Occipital lobe (tissue), 2 donors: Measurements from ENCODE around the gene PCNT. TPM values are rescaled to one million over a fixed set of nuclear protein-coding genes. Genes with fewer than 3 reads are reported as not detected.
"Not testable (repeated sequence)": the region's sequence is repeated elsewhere in the genome, so short reads cannot be mapped to it uniquely, and the experiment has no call there.

ENCODE experiments used
- DNase-seq: peaks from one replicate; lab custom pipeline; 2025; lab: John Stamatoyannopoulos, UW
- total RNA-seq: library from RNA; depleted of rRNA; stranded (reverse); fragments of >200 nt; gene quantifications from one replicate; pipeline ENCODE4 v1.2.3, GENCODE V29; 2014

Gene PCNT
- total RNA-seq, 1 donor from 2014 or later: 18.4 TPM

DNA sequence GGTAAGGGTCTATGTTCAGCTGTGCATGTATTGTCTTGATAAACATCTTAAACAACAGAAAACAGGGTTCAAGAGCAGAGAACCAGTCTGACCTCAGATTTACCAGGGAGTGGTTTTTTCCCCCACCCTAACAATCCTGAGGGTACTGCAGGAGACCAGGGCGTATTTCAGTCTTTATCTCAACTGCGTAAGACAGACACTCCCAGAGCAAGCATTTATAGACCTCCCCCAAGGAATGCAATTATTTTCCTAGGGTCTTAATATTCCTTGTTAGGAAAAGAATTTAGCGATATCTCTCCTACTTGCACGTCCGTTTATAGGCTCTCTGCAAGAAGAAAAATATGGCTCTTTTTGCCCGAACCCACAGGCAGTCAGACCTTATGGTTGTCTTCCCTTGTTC lies 124.9 kb downstream of the PCNT start:
- DNase-seq: not testable (repeated sequence)

- DNase-seq: no peak
Measured at GRCh38 chr21:46452710-46453109, 128.8 kb downstream of the PCNT start.

- no peak for DNase-seq
Measured at GRCh38 chr21:46454142-46454541, 130.2 kb downstream of the PCNT start.

GRCh38 chr21:46454634-46455390 lies 130.9 kb downstream of the PCNT start:
- DNase-seq: no peak

GRCh38 chr21:46455575-46456385 lies 131.8 kb downstream of the PCNT start:
- no peak for DNase-seq

- no peak for DNase-seq
Measured at GRCh38 chr21:46456750-46457149, 132.8 kb downstream of the PCNT start.

DNA sequence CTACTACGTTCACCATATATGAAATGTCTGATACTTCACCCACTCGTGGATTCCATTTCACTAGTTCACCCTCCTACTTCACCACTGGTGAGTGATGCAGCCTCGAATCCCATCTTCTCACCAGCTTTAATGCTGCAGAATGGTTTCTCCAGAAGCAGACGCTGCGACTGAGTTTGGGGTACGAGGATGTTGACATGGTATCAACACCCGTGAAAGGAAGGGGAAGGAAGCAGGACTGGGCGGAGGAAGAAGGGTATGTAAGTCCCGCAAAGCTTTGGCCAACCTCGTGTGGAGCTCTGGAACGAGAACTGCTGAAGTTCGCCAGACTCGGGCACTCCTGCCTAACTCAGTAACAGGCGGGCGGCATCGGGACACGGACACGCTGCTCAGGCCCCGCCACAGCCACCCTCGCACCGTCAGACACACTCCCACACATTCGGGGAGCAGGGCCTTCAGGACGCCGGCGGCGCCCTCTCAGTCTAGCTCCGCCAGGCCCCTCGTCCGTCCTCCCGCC lies 133.9 kb downstream of the PCNT start:
- peak; percentile 31 for DNase-seq

DNA sequence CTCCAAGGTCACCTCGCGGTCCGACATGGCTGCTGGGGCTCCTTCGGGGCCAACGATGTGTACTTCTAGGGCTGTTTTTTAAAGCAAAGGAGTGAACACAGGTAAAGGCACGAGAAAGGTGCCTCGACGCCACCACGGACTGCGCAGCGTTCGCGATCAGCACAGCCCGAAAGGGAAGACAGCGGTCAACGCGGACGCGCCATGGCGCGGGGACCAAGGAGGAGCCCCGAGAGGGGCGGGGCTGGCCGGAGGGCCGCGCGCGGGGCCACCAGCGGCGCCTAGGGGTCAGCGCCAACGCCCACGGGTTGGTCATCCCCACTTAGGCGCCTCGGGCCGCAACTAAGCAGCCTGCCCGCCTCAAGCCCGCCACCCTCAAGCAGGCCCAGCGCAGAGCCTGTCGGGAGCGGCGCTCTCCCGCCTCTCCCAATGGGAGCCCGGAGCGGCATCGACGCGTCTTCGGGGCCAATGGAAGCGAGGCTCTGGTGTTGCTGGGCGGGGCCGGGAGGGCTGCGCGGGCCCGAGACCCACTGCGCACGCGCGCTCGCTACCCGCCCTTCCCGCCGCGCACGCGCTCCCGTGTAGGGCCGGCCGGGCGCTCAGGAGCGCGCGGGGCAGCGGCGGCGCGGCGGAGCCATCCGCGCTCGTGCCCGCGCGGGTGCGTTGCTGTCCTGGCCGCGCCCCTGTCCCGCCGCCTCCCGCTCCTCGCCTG lies 134.5 kb downstream of the PCNT start, which contains the start of gene DIP2A:
Gene DIP2A (plus strand): TSS at position 577 of the 709 bp plus-strand sequence. CDS start 241 bp downstream, outside the sequence.
- DNase-seq: peak; percentile 95

GRCh38 chr21:46459024-46459355 lies 135.0 kb downstream of the PCNT start:
- no peak for DNase-seq

GRCh38 chr21:46459356-46460112 lies 135.6 kb downstream of the PCNT start:
- DNase-seq: peak; percentile 12

DNA sequence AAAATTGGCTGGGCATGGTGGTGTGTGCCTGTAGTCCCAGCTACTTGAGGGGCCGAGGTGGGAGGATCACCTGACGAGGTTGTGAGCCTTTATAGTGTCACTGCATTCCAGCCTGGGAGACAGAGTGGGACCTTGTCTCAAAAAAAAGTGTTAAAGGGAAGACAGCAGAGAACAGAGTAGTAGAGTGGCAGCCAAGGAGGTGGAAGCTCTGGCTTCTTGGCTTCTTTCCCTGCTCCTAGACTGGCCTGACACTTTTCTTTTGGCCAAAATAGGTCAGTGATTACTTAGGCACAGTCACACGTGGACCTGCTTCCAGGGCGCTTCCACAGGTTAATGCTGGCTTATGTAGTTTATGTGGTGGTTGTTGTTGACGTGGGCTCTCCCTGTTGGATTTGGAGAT lies 138.0 kb downstream of the PCNT start:
- no peak for DNase-seq

DNA sequence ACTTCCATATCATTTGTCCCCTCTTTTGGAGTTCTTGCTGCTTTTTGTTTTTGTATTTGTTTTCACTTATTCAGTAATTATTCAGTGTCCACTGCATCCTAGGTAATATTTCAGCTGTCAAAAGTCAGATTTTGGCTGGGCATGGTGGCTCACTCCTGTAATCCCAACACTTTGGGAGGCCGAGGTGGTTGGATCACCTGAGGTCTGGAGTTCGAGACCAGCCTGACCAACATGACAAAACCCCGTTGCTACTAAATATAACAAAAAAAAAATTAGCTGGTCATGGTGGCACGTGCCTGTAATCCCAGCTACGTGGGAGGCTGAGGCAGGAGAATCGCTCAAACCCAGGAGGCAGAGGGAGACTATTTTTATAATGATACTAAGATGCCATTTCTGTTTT lies 141.2 kb downstream of the PCNT start:
- not testable (repeated sequence) for DNase-seq

GRCh38 chr21:46465651-46466050 lies 141.7 kb downstream of the PCNT start:
- no peak for DNase-seq

- no peak for DNase-seq
Measured at GRCh38 chr21:46468108-46468774, 144.3 kb downstream of the PCNT start.

- no peak for DNase-seq
Measured at GRCh38 chr21:46469275-46469674, 145.3 kb downstream of the PCNT start.

- no peak for DNase-seq
Measured at GRCh38 chr21:46471514-46471913, 147.6 kb downstream of the PCNT start.

DNA sequence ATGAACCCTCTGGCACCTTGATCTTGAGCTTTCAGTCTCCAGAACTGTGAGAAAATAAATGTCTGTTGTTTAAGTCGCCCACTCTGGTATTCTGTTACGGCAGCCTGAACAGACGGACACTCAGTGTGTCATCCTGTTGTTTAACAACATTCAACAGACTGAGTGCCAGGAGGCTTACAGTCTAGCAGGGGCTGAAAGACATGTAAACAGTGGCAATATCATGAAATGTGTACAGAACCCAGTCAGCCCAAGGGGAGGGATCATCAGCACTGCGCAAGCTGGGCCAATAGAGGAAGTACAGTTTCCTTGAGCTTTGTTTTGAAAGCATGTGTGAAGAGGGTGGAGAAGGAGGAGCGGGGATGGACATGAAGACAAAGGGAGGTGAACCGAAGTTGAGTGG lies 148.3 kb downstream of the PCNT start:
- no peak for DNase-seq

DNA sequence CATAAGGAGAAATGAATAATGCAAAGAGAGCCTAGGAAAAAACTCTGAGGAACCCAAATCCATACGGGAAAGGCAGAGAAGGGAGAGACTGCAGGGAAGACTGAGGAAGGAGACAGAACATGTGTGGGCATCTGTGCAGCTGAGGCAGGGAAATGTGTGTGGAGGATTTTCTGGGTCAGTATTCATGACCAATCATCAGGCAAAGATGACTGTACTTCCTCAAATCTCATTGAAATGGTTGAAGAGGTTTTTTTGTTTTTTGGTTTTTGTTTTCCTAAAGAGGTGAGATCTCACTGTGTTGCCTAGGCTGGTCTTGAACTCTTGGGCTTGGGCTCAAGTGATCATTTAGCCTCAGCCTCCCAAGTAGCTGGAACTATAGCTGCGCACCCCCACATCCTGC lies 150.4 kb downstream of the PCNT start:
- DNase-seq: no peak

DNA sequence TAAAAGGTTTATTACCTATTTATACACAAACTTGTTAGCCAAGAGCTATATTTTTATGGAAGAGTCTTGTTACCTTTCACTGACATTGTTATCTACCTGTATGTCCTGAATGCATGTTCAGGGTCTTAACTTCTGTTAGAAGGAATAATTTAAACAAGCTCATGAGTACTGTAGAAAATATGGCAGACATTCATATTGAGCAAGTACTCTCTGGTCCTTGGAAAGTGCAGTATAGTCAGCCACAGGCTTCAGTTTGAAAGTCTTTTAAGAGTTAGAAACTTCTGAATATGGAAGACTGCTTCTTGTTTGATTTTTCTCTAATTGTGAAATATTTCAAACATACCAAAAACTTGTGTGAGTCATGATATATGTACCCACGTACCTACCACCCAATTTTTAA lies 151.3 kb downstream of the PCNT start:
- no peak for DNase-seq

GRCh38 chr21:46477765-46478164 lies 153.8 kb downstream of the PCNT start:
- no peak for DNase-seq

GRCh38 chr21:46478910-46479309 lies 155.0 kb downstream of the PCNT start:
- no peak for DNase-seq
